ENCODE data around the gene MICAL2. TPM values are rescaled to one million over a fixed set of nuclear protein-coding genes. Genes with fewer than 3 reads are reported as not detected.

Gene MICAL2
- total and polyA plus RNA-seq, 2 of the 8 experiments (the other 6 are each of a cell fraction or from before 2014, with no cell fraction given): 1.3 to 4.1 TPM

GRCh38 chr11:12157241-12157661, 46.9 kb downstream of the MICAL2 start:
- no peak overlapping the region for H4K91ac ChIP-seq (replicated peaks; ENCODE audit: insufficient read length, low read length)
- no peak for FAIRE-seq
- POLR2A ChIA-PET (ENCODE audit: partially characterized antibody): interaction anchor here (1.1 kb wide), 1 partner anchor 14 kb away, joined by 3 read pairs; no protein-coding TSS in a partner anchor

More at GRCh38 chr11:12157241-12157661, 46.9 kb downstream of the MICAL2 start:
- DNase-seq (ENCODE audit: low read depth in 1 of 2, low spot score in 2 of 2): no peak
- no peak overlapping the region for H2AFZ ChIP-seq (ENCODE audit: low read length)
- H3K9me3 ChIP-seq (ENCODE audit: insufficient read depth in 2 of 2, low read depth in 1 of 2, low read length in 1 of 2): no peaks in the 10 kb centered on the region
- no peaks in the 10 kb centered on the region for H3K79me2 ChIP-seq (ENCODE audit: control insufficient read depth in 1 of 2, insufficient read depth in 2 of 2, low read length in 2 of 2)
- no peak overlapping the region for H3K9ac ChIP-seq (replicated peaks in 1 of 4; ENCODE audit: extremely low read depth in 1 of 4, low read depth in 3 of 4, low read length in 3 of 4)
- no peak overlapping the region for H3K4me3 ChIP-seq (ENCODE audit: extremely low read depth in 1 of 4, insufficient read depth in 2 of 4, low read depth in 3 of 4, low read length in 4 of 4)
- no peak overlapping the region for H2BK12ac ChIP-seq (ENCODE audit: low read depth, low read length)
- no peak overlapping the region for H3K23ac ChIP-seq (ENCODE audit: insufficient read length)
- H4K20me1 ChIP-seq (replicated peaks in 1 of 2; ENCODE audit: control insufficient read depth in 1 of 2, insufficient read depth in 2 of 2, low read length in 2 of 2): no peaks in the 10 kb centered on the region
- WGBS, 2 experiments (ENCODE audit: extremely low coverage in 1 of 2, insufficient coverage in 1 of 2, insufficient read length in 1 of 2, insufficient replicate concordance in 2 of 2, low coverage in 1 of 2, low lambda C conversion rate in 2 of 2, missing lambda C conversion rate in 1 of 2): 92% methylated on average over 1 of the region's 1 CpG; no CpG with 5 or more reads in 1 of the 2 experiments
- no peak overlapping the region for H2BK120ac ChIP-seq (replicated peaks; ENCODE audit: low read depth, low read length)
- no peaks in the 10 kb centered on the region for H3K79me1 ChIP-seq (ENCODE audit: low read depth, low read length)
- H3K4me1 ChIP-seq (replicated peaks in 1 of 4; ENCODE audit: control insufficient read depth in 3 of 4, insufficient read depth in 4 of 4, low read length in 3 of 4): no peaks in the 10 kb centered on the region; a peak in 1 of 7 replicates
- H3K18ac ChIP-seq (ENCODE audit: extremely low read depth, low read length): no peak overlapping the region
- no peaks in the 10 kb centered on the region for H3K27me3 ChIP-seq (replicated peaks in 1 of 4; ENCODE audit: control insufficient read depth in 3 of 4, extremely low read depth in 1 of 4, insufficient read depth in 3 of 4, low read length in 3 of 4)
- H3K4ac ChIP-seq (replicated peaks; ENCODE audit: insufficient read length, low read depth, low read length): no peak overlapping the region
- no peaks in the 10 kb centered on the region for H3K23me2 ChIP-seq (ENCODE audit: low read depth, low read length)
- no peak overlapping the region for H4K5ac ChIP-seq (ENCODE audit: insufficient read length, low read depth, low read length)
- TF ChIP-seq CBX5 (IDR thresholded peaks at IDR 0.05; ENCODE audit: low read depth, low read length) (no peak), BACH1 (IDR thresholded peaks at IDR 0.05; ENCODE audit: low read length) (no peak), TEAD4 (IDR thresholded peaks at IDR 0.05; ENCODE audit: low read depth, low read length) (no peak)
- no peak overlapping the region for H3K14ac ChIP-seq (ENCODE audit: insufficient read length)
- H3K36me3 ChIP-seq (ENCODE audit: control insufficient read depth in 2 of 4, insufficient read depth in 4 of 4, low read length in 3 of 4): no peaks in the 10 kb centered on the region
- no peak overlapping the region for H3K56ac ChIP-seq (replicated peaks; ENCODE audit: insufficient read length, low read depth, low read length)
- no peak overlapping the region for H4K8ac ChIP-seq (ENCODE audit: extremely low read depth, insufficient read depth, low read length)
- H2BK5ac ChIP-seq (ENCODE audit: low read depth, low read length): no peak overlapping the region
- CTCF ChIA-PET (ENCODE audit: partially characterized antibody): interaction anchor here (0.9 to 2.4 kb wide), 5 partner anchors 68 to 109 kb away, joined by 3 to 9 read pairs (median 3); no protein-coding TSS in a partner anchor
- no peak overlapping the region for H2AK5ac ChIP-seq (ENCODE audit: low read depth, low read length)
- H3K27ac ChIP-seq (ENCODE audit: low read depth, low read length): no peak overlapping the region
- H2BK20ac ChIP-seq (ENCODE audit: low read length): no peak overlapping the region
- H3K4me2 ChIP-seq (ENCODE audit: insufficient read depth in 1 of 2, low read depth in 2 of 2, low read length in 2 of 2): no peak overlapping the region
- H2BK15ac ChIP-seq (ENCODE audit: low read length): no peak overlapping the region

Data from H1 (cell line).